ENCODE data around the gene TUBG1. TPM values are rescaled to one million over a fixed set of nuclear protein-coding genes. Genes with fewer than 3 reads are reported as not detected.
"Not testable (repeated sequence)": the region's sequence is repeated elsewhere in the genome, so short reads cannot be mapped to it uniquely, and the experiment has no call there.

Gene TUBG1
- total RNA-seq, 1 donor from 2014 or later = 45.7 TPM

DNA sequence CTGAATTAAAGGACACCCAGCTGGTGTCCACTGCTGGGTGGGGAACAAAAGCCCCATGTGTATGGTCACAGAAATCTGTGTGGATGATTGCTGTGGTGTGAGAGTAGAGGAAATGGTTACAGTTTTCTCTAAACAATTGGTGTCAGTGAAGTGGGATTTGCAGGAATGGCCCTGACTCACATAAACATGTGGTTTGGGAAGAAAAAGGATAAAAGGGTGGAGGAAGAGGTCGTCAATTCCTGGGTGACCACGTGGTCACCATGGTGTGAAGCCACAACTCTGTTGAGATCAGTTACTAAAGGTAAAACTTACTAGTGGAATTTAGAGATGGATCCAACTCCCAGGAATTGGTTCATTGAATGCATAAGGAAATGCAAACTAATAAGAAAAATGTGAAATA is 46.0 kb downstream of the TUBG1 start:
- H3K9me3 Mint-ChIP-seq = peaks cover 2% of the 10 kb centered on the region
- no peak overlapping the region for H3K4me3 Mint-ChIP-seq
- Histone ChIP-seq H4K20me1 (ENCODE audit: low read depth) (peaks cover 4% of the 10 kb centered on the region), H3K4me2 (no peak overlapping the region), H2AFZ (replicated peaks) (no peak overlapping the region), H3K4me1 (peaks cover 14% of the 10 kb centered on the region), H3K9ac (no peak overlapping the region), H3K27ac (no peak overlapping the region), H3F3A (ENCODE audit: low read depth) (peaks cover 18% of the 10 kb centered on the region), H3K36me3 (no peaks in the 10 kb centered on the region), H3K4me3 (no peak overlapping the region), H3K9me3 (ENCODE audit: low read depth) (no peaks in the 10 kb centered on the region), H3K79me2 (ENCODE audit: low read depth) (no peaks in the 10 kb centered on the region), H3K27me3 (no peaks in the 10 kb centered on the region)
- DNase-seq (ENCODE audit: low spot score) = no peak
- H3K27ac Mint-ChIP-seq = no peak overlapping the region
- H3K4me1 Mint-ChIP-seq = peaks cover 19% of the 10 kb centered on the region
- H3K36me3 Mint-ChIP-seq = peaks cover 3% of the 10 kb centered on the region
- TF ChIP-seq EZH2phosphoT487 (IDR thresholded peaks at IDR 0.05) (no peak), CTCF (IDR thresholded peaks at IDR 0.05) (no peak), EZH2 (IDR thresholded peaks at IDR 0.05) (no peak)
- peaks cover 2% of the 10 kb centered on the region for H3K27me3 Mint-ChIP-seq (ENCODE audit: insufficient read depth, low read depth)

- H3K4me1 Mint-ChIP-seq = peaks cover 20% of the 10 kb centered on the region
- Histone ChIP-seq H3K79me2 (ENCODE audit: low read depth) (no peaks in the 10 kb centered on the region), H4K20me1 (ENCODE audit: low read depth) (peaks cover 4% of the 10 kb centered on the region), H3K27ac (no peak overlapping the region), H3K4me2 (no peak overlapping the region), H3K4me1 (peaks cover 14% of the 10 kb centered on the region), H3K27me3 (no peaks in the 10 kb centered on the region), H3K4me3 (no peak overlapping the region), H2AFZ (replicated peaks) (no peak overlapping the region), H3K9me3 (ENCODE audit: low read depth) (no peaks in the 10 kb centered on the region), H3K9ac (no peak overlapping the region), H3F3A (ENCODE audit: low read depth) (peaks cover 18% of the 10 kb centered on the region), H3K36me3 (no peaks in the 10 kb centered on the region)
- H3K36me3 Mint-ChIP-seq = peaks cover 8% of the 10 kb centered on the region
- peak overlapping the region; percentile 91 for H3K4me3 Mint-ChIP-seq
- DNase-seq (ENCODE audit: low spot score) = no peak
- H3K27me3 Mint-ChIP-seq (ENCODE audit: insufficient read depth, low read depth) = peaks cover 2% of the 10 kb centered on the region
- TF ChIP-seq EZH2 (IDR thresholded peaks at IDR 0.05) = no peak
- no peak for TF ChIP-seq CTCF (IDR thresholded peaks at IDR 0.05)
- TF ChIP-seq EZH2phosphoT487 (IDR thresholded peaks at IDR 0.05) = no peak
- peaks cover 2% of the 10 kb centered on the region for H3K9me3 Mint-ChIP-seq
- no peak overlapping the region for H3K27ac Mint-ChIP-seq
Measured at GRCh38 chr17:42657824-42658588, 48.5 kb downstream of the TUBG1 start.

- H3K9me3 ChIP-seq (ENCODE audit: low read depth) = no peaks in the 10 kb centered on the region
- Mint-ChIP-seq H3K4me3 (peak within 1 kb of the TSS; percentile 91), H3K9me3 (peaks cover 2% of the 10 kb centered on the region), H3K27me3 (ENCODE audit: insufficient read depth, low read depth) (peaks cover 2% of the 10 kb centered on the region), H3K36me3 (peaks cover 11% of the 10 kb centered on the region), H3K4me1 (peaks cover 14% of the 10 kb centered on the region), H3K27ac (no peak within 1 kb of the TSS)
- no peaks in the 10 kb centered on the region for H3K27me3 ChIP-seq
- no peaks in the 10 kb centered on the region for H3K79me2 ChIP-seq (ENCODE audit: low read depth)
- peak within 1 kb of the TSS; percentile 15 for H3K9ac ChIP-seq
- H3K36me3 ChIP-seq = no peaks in the 10 kb centered on the region
- H4K20me1 ChIP-seq (ENCODE audit: low read depth) = peaks cover 4% of the 10 kb centered on the region
- peaks cover 4% of the 10 kb centered on the region for H3K4me1 ChIP-seq
- no peak for TF ChIP-seq CTCF (IDR thresholded peaks at IDR 0.05)
- TF ChIP-seq EZH2 (IDR thresholded peaks at IDR 0.05) = no peak
- TF ChIP-seq EZH2phosphoT487 (IDR thresholded peaks at IDR 0.05) = no peak
- peak within 1 kb of the TSS; percentile 86 for H3K4me2 ChIP-seq
- peak within 1 kb of the TSS; percentile 61 for H3K4me3 ChIP-seq
- DNase-seq (ENCODE audit: low spot score) = peak; percentile 96
- no peak within 1 kb of the TSS for H3K27ac ChIP-seq
- H2AFZ ChIP-seq (replicated peaks) = peak within 1 kb of the TSS; percentile 48
- H3F3A ChIP-seq (ENCODE audit: low read depth) = peaks cover 5% of the 10 kb centered on the region
Measured at GRCh38 chr17:42659079-42659931, 49.8 kb downstream of the TUBG1 start, which contains the start of gene TUBG2. TSS of gene TUBG2 (plus strand) at chr17:42659284. CDS start at chr17:42659504, 220 bp downstream.

GRCh38 chr17:42659932-42660274 is 50.4 kb downstream of the TUBG1 start:
- H3K27me3 ChIP-seq; H3K79me2 ChIP-seq (ENCODE audit: low read depth); H3K36me3 ChIP-seq; H3K4me1 ChIP-seq; H3K9me3 ChIP-seq (ENCODE audit: low read depth); H3F3A ChIP-seq (ENCODE audit: low read depth); H3K27ac Mint-ChIP-seq; DNase-seq (ENCODE audit: low spot score); H4K20me1 ChIP-seq (ENCODE audit: low read depth); H3K27ac ChIP-seq; H3K9me3 Mint-ChIP-seq; H3K27me3 Mint-ChIP-seq (ENCODE audit: insufficient read depth, low read depth): not testable (repeated sequence)
- H3K9ac ChIP-seq = peak overlapping the region; percentile 15
- H2AFZ ChIP-seq (replicated peaks) = peak overlapping the region; percentile 5
- peak overlapping the region; percentile 86 for H3K4me2 ChIP-seq
- H3K4me3 Mint-ChIP-seq = peak overlapping the region; percentile 91
- H3K4me3 ChIP-seq = peak overlapping the region; percentile 61
- H3K36me3 Mint-ChIP-seq = peaks cover 12% of the 10 kb centered on the region
- peaks cover 14% of the 10 kb centered on the region for H3K4me1 Mint-ChIP-seq
